ENCODE data around the gene C16orf54. TPM values are rescaled to one million over a fixed set of nuclear protein-coding genes. Genes with fewer than 3 reads are reported as not detected.
"Not testable (repeated sequence)": the region's sequence is repeated elsewhere in the genome, so short reads cannot be mapped to it uniquely, and the experiment has no call there.

C16orf54 gene
- total RNA-seq, 1 donor from 2014 or later: 0.36 TPM

GRCh38 chr16:29767062-29767461, 21.3 kb upstream of the C16orf54 start:
- ATAC-seq: no peak

DNA sequence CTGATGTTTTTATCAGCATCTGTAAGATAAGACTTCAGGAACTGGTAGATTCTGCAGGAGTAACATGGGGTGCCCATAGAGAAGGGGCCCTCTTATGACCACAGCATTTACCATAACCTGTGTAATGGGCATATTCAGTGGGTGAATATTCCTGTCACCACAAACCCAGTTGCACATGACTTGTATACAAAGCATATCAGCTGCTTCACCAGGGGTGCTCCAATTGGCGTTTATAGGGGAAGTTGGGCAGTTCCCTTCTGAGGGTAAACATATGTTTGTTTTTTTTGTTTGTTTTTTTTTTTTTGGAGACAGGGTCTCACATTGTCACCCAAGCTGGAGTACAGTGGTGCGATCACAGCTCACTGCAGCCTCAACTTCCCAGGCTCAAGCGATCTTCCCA, 20.8 kb upstream of the C16orf54 start:
- ATAC-seq: no peak

- ATAC-seq: peak; percentile 22
These were observed 19.6 kb upstream of the C16orf54 start for GRCh38 chr16:29765167-29766032.

GRCh38 chr16:29763326-29763725, 17.5 kb upstream of the C16orf54 start:
- no peak for ATAC-seq

- ATAC-seq: no peak
These were observed 16.1 kb upstream of the C16orf54 start for GRCh38 chr16:29761882-29762281.

DNA sequence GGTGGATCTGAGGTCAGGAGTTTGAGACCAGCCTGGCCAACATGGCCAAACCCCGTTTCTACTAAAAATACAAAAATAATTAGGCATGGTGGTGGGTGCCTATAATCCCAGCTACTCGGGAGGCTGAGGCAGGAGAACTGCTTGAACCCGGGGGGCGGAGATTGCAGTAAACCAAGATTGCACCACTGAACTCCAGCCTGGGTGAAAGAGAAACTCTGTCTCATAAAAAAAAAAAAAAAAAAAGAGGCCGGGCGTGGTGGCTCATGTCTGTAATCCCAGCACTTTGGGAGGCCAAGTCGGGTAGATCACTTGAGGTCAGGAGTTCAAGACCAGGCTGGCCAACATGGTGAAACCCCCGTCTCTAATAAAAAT, 15.5 kb upstream of the C16orf54 start:
- ATAC-seq: not testable (repeated sequence)

DNA sequence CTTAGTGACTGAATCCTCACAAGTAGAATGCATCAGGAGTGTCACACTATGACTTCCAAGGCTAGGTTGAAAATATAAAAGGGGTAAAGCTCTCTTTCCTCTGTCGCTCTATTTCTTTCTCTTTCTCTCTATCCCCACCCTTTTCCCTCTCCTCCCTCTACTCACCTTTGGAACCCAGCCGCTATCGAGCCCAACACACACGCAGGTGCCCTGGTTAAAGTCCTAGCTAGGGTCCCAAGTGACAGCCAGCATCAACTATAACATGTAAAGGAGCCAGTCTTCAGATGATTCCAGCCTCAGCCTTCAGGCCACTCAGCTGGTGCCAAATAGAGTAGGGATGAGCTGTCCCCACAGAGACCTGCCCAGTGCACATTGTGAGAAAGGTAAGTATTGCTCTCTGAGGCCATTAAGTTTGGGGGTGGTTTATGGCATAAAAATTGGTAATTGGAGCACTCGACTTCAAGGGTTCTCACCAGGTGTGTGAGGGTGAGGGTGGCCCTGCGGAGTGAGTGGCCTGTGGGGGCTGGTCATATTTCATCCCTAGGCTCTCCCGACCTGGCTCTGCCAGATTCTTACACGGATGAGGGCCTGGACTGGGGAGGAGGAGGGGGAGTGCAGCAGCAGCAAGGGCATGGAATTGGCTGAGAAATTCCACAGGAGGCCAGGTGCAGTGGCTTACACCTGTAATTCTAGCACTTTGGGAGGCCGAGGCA, 14.9 kb upstream of the C16orf54 start:
- ATAC-seq: no peak

- ATAC-seq: no peak
These were observed 12.2 kb upstream of the C16orf54 start for GRCh38 chr16:29757950-29758466.

DNA sequence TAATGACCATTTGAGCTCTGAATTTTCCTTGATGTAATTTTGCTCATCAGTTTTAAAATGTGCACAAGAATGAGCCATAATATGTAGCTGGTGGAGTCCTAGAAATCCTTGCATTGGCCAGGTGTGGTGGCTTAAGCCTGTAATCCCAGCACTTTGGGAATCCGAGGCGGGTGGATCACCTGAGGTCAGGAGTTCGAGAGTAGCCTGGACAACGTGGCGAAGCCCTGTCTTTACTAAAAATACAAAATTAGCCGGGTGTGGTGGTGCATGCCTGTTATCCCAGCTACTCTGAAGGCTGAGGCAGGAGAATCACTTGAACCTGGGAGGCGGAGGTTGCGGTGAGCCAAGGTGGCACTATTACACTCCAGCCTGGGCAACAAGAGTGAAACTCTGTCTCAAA, 11.3 kb upstream of the C16orf54 start:
- ATAC-seq: not testable (repeated sequence)

DNA sequence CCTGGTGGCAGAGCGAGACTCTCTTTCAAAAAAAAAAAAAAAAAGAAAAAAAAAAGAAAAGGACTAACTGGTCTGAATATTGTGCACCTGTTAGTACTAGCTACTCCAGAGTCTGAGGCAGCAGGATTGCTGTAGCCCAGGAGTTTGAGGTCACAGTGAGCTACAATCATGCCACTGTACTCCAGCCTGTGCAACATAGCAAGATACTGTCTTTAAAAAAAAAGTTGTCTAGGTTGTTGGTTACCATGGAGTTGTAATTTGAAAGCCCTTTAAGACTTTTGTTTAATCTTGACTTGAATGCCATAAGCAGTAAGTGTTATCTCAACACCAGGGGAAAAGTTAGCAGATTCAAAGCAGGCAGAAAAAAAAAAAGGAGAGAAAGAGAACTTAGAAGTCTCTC, 10.9 kb upstream of the C16orf54 start:
- ATAC-seq: no peak

DNA sequence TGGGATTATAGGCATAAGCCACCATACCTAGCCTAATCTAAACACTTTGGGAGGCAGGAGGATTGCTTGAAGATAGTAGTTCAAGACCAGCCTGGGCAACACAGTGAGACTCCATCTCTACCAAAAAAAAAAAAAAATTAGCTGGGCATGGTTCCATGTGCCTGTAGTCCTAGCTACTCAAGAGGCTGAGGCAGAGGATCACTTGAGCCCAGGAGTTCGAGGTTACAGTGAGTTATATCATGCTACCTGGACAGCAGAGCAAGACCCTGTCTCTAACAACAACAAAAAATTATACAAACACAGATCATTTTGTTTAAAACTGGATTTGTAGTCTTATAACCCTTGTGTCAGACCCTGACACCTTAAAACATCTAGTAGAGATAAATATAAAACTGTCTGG, 7.7 kb upstream of the C16orf54 start:
- no peak for ATAC-seq

- ATAC-seq: not testable (repeated sequence)
These were observed 3.0 kb upstream of the C16orf54 start for GRCh38 chr16:29748760-29749149.

DNA sequence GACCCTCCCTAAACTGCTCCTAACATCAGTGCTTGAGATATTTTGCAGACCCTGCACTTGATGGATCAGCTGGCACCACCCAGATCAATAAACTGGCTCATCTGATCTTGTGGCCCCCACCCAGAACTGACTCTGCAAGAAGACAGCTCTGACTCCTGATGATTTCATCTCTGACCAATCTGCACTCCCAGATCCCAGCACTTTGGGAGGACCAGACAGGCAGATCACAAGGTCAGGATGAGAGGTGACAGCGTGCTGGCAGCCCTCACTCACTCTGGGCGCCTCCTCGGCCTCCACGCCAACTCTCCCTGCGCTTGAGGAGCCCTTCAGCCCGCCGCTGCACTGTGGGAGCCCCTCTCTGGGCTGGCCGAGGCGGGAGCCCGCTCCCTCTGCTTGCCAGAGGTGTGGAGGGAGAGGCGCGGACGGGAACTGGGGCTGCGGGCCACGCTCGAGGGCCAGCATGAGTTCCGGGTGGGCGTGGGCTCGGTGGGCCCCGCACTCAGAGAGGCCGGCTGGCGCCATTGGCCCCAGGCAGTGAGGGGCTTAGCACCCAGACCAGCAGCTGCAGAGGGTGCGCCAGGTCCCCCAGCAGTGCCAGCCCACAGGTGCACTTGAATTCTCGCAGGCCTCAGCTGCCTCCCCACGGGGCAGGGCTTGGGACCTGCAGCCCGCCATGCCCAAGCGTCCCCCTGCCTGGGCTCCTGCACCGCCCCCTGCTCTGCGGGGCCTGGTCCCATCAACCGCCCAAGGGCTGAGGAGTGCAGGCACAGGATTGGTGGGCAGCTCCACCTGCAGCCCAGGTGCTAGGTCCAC, 2.4 kb upstream of the C16orf54 start:
- ATAC-seq: no peak

GRCh38 chr16:29746518-29746917, 728 bp upstream of the C16orf54 start:
- ATAC-seq: not testable (repeated sequence)

DNA sequence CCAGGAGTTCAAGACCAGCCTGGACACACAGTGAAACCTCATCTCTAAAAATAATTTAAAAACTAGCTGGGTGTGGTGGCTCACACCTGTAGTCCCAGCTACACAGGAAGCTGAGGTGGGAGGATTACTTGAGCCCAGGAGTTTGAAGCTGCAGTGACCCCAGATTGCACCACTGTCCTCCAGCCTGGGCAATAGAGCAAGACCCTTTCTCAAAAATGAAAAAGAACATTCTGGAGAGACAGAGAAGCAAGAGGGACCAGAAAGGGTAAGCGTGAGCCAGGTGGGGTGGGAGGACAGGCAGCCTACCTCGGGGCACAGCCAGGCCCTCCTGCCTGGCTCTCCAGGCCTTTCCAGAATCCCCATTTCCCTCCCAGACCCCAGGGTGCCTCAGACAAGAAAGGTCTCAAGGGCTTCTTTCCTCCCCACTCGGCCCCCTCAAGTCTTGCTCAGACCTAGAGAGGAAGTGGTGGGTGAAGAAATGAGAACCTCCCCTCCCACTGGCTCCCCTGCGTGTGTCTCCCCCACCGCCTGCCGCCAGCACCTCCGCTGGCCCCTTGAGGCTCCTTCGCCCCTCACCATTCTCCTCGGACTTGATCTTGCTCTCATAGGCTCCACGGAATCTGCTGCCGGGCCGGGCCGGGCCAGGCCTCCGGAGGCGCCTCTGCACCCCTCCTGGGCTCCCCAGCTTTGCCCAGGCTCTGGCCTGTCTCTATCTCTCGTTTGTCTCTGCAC, 503 bp downstream of the C16orf54 start:
- peak; percentile 35 for ATAC-seq

- ATAC-seq: peak; percentile 9
These were observed 1.2 kb downstream of the C16orf54 start for GRCh38 chr16:29744541-29745101.

- ATAC-seq: no peak
These were observed 1.8 kb downstream of the C16orf54 start for GRCh38 chr16:29743827-29744531.

DNA sequence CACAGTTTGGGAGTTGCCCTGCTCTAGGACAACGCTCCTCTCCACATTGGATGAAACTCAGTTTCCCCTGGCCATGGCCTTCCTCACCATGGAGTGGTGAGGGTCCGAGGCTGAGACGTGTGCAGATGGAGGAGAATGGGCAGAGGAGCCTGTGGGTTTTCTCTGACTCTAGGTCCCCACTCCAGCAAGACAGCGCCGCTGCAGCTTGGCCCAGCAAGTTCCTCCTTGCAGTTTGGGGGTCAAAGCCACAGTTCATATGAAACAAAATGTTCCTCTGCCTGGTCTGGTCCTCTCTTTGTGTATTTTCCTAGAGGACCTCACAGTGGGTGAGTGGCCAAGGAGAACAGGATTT, 2.3 kb downstream of the C16orf54 start:
- ATAC-seq: no peak

DNA sequence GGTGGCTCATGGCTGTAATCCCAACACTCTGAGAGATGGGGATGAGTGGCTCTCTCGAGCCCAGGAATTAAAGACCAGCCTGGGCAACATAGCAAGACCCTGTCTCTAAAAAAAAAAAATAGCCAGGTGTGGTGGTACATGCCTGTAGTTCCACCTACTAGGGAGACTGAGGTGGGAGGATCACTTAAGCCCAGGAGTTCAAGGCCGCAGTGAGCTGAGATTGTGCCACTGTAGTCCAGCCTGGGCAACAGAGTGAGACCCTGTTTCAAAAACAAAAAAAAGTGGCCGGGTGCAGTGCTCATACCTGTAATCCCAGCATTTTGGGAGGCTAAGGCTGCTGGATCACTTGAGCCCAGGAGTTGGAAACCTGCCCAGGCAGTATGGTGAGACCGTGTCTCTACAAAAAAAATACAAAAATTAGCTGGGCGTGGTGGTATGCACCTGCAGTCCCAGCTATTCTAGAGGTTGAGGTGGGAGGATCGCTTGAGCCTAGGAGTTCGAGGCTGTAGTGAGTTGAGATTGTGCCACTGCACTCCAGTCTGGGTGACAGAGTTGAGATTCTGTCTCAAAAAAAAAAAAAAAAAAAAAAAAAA, 3.0 kb downstream of the C16orf54 start:
- no peak for ATAC-seq

DNA sequence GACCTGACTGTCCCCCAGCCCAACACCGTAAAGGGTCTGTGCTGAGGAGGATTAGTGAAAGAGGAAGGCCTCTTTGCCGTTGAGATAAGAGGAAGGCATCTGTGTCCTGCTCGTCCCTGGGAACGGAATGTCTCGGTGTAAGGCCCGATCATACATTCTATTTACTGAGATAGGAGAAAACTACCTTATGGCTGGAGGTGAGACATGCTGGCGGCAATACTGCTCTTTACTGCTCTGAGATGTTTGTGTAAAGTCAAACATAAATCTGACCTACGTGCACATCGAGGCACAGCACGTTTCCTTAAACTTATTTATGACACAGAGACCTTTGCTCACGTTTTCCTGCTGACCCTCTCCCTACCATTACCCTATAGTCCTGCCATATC, 5.2 kb downstream of the C16orf54 start:
- ATAC-seq: not testable (repeated sequence)
